HG02973 (cell line): ENCODE measurements around the gene CBX6.

Experiments
- ATAC-seq: cut with Tn5 transposase; IDR thresholded peaks from one replicate; pipeline ENCODE4 v1.9.1; 2021; ENCODE audit warnings: moderate library complexity; ENCODE audit not compliant: unreplicated experiment

CBX6 gene

GRCh38 chr22:38873469-38874411 is 1.7 kb upstream of the CBX6 start:
- ATAC-seq = no peak

GRCh38 chr22:38872831-38873248 is 824 bp upstream of the CBX6 start:
- no peak for ATAC-seq

GRCh38 chr22:38871360-38872171 is 450 bp downstream of the CBX6 start:
- peak; percentile 17 for ATAC-seq

GRCh38 chr22:38870791-38871359 is 1.1 kb downstream of the CBX6 start:
- ATAC-seq = no peak

GRCh38 chr22:38870312-38870741 is 1.7 kb downstream of the CBX6 start:
- no peak for ATAC-seq

- no peak for ATAC-seq
Measured at GRCh38 chr22:38869663-38870062, 2.4 kb downstream of the CBX6 start.

GRCh38 chr22:38868886-38869381 is 3.1 kb downstream of the CBX6 start:
- ATAC-seq = no peak

- no peak for ATAC-seq
Measured at GRCh38 chr22:38868286-38868721, 3.7 kb downstream of the CBX6 start.

GRCh38 chr22:38867471-38868285 is 4.3 kb downstream of the CBX6 start:
- ATAC-seq = no peak

GRCh38 chr22:38867124-38867455 is 4.9 kb downstream of the CBX6 start:
- ATAC-seq = no peak

GRCh38 chr22:38866399-38867123 is 5.5 kb downstream of the CBX6 start:
- ATAC-seq = no peak

GRCh38 chr22:38866024-38866398 is 6.0 kb downstream of the CBX6 start:
- ATAC-seq = no peak

GRCh38 chr22:38865201-38866023 is 6.6 kb downstream of the CBX6 start:
- no peak for ATAC-seq

GRCh38 chr22:38864361-38865191 is 7.4 kb downstream of the CBX6 start:
- no peak for ATAC-seq

GRCh38 chr22:38863531-38864131 is 8.4 kb downstream of the CBX6 start:
- no peak for ATAC-seq

GRCh38 chr22:38862375-38863329 is 9.4 kb downstream of the CBX6 start:
- no peak for ATAC-seq

GRCh38 chr22:38861927-38862326 is 10.1 kb downstream of the CBX6 start:
- ATAC-seq = no peak
